SJSA1 (cell line): ENCODE data around the gene TAB3. TPM values are rescaled to one million over a fixed set of nuclear protein-coding genes. Genes with fewer than 3 reads are reported as not detected.

Source experiments
- DNase-seq, 2 experiments: peaks; one replicate each; pipeline ENCODE4 v3.0.0-alpha.2; 2015 to 2020; ENCODE audit warnings: low spot score in 2 of 2, low read depth in 1 of 2
- H3K27ac ChIP-seq: fragments of 250-450 bp; sonication (Bioruptor Pico); 2 replicates; pipeline ENCODE4 v1.5.1; 2020; ENCODE audit warnings: mild to moderate bottlenecking, moderate library complexity
- H3K27me3 ChIP-seq: fragments of 250-450 bp; sonication (Bioruptor Pico); replicated peaks from 2 replicates; pipeline ENCODE4 v1.5.1; 2020; ENCODE audit warnings: mild to moderate bottlenecking, moderate library complexity
- H3K36me3 ChIP-seq: fragments of 250-450 bp; sonication (Bioruptor Pico); 2 replicates; pipeline ENCODE4 v1.5.1; 2020; ENCODE audit warnings: mild to moderate bottlenecking
- H3K4me1 ChIP-seq: fragments of 250-450 bp; sonication (Bioruptor Pico); replicated peaks from 2 replicates; pipeline ENCODE4 v1.6.1; 2021; ENCODE audit warnings: mild to moderate bottlenecking
- H3K4me3 ChIP-seq: fragments of 250-450 bp; sonication (Bioruptor Pico); 2 replicates; pipeline ENCODE4 v1.5.1; 2020; ENCODE audit warnings: mild to moderate bottlenecking
- H3K9me3 ChIP-seq: fragments of 250-450 bp; sonication (Bioruptor Pico); replicated peaks from 2 replicates; pipeline ENCODE4 v1.5.1; 2020; ENCODE audit warnings: mild to moderate bottlenecking
- total RNA-seq: library from RNA; depleted of rRNA; stranded (reverse); fragments of >200 nt; shearing (Covaris generic); gene quantifications from 2 replicates; pipeline ENCODE4 v1.2.3, GENCODE V29; 2014; rRNA removed

The TAB3 gene
- total RNA-seq, 1 experiment from 2014 or later = 11.1 TPM

DNA sequence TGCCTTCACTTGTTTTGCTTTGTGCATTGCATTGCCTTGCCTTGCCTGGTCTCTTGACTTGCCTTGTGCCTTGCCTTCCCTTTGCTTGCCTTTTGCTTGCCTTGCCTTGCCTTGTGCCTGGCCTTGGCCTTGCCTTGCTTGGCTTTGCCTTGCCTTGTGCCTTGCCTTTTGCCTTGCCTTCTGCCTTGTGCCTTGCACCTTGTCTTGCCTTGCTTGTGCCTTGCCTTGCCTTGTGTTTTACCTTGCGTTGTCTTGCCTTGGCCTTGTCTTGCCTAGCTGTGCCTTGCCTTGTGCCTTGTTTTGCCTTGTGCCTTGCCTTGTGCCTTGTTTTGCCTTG is 95.3 kb downstream of the TAB3 start:
- H3K4me3 ChIP-seq = no peak overlapping the region
- H3K27ac ChIP-seq = no peak overlapping the region
- no peaks in the 10 kb centered on the region for H3K27me3 ChIP-seq
- no peaks in the 10 kb centered on the region for H3K4me1 ChIP-seq
- no peaks in the 10 kb centered on the region for H3K36me3 ChIP-seq
- DNase-seq = no peak
- H3K9me3 ChIP-seq = no peaks in the 10 kb centered on the region

DNA sequence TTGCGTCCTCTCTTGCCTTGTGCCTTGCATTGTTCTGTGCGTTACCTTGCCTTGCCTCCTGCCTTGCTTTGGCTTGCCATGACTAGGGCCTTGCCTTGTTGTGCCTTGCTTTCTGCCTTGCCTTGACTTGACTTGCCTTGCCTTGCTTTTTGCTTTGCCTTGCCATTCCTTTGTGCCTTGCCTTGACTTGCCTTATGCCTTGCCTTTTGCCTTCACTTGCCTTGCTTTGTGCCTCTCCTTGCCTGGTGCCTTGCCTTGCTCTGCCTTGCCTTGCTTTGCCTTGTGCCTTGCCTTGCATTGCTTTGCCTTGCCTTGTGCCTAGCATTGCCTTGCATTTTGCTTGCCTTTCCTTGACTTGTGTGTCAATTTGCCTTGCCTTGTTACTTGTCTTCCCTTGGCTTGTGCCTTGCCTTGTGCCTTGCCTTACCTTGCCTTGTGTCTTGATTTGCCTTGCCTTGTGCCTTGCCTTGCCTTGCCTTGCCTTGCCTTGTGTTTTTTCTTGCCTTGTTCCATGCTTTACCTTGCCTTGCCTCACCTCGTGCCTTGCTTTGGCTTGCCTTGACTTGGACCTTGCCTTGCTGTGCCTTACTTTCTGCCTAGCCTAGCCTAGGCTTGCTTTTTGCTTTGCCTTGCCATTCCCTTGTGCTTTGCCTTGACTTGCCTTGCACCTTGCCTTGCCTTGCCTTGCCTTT is 95.8 kb downstream of the TAB3 start:
- no peaks in the 10 kb centered on the region for H3K9me3 ChIP-seq
- H3K27ac ChIP-seq = no peak overlapping the region
- no peaks in the 10 kb centered on the region for H3K27me3 ChIP-seq
- H3K4me1 ChIP-seq = no peaks in the 10 kb centered on the region
- no peak overlapping the region for H3K4me3 ChIP-seq
- DNase-seq = no peak
- H3K36me3 ChIP-seq = no peaks in the 10 kb centered on the region

DNA sequence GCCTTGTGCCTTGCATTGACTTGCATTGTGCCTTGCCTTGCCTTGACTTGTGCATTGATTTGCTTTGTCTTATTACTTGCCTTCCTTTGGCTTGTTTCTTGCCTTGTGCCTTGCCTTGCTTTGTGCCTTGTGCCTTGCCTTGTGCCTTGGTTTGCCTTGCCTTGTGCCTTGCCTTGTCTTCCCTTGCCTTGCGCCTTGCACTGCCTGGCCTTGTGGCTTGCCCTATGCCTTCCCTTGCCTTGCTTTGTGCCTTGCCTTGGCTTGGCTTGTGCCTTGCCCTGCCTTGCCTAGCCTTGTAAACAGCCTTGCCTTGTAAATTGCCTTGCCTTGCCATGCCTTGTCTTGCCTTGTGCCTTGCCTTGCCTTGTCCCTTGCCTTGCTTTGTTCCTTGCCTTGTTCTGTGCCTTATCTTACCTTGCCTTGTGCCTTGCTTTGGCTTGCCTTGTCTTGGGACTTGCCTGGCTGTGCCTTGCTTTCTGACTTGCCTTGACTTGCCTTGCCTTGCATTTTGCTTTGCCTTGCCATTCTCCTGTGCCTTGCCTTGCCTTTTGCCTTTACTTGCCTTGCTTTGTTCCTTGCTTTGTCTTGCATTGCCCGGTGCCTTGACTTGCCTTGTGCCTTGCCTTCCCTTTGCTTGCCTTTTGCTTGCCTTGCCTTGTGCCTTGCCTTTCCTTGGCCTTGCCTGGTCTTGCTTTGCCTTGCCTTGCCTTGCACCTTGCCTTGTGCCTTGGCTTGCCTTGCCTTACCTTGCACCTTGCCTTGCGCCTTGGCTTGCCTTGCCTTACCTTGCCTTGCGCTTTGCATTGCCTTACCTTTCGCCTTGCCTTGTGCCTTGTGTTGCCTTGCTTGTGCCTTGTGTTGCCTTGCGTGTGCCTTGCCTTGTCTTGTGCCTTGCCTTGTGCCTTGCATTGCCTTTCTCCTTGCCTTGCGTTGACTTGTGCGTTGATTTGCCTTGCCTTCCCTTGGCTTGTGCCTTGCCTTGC is 97.5 kb downstream of the TAB3 start:
- H3K4me1 ChIP-seq = no peaks in the 10 kb centered on the region
- no peak for DNase-seq
- no peak overlapping the region for H3K4me3 ChIP-seq
- H3K27ac ChIP-seq = no peak overlapping the region
- H3K36me3 ChIP-seq = no peaks in the 10 kb centered on the region
- no peaks in the 10 kb centered on the region for H3K9me3 ChIP-seq
- H3K27me3 ChIP-seq = no peaks in the 10 kb centered on the region

DNA sequence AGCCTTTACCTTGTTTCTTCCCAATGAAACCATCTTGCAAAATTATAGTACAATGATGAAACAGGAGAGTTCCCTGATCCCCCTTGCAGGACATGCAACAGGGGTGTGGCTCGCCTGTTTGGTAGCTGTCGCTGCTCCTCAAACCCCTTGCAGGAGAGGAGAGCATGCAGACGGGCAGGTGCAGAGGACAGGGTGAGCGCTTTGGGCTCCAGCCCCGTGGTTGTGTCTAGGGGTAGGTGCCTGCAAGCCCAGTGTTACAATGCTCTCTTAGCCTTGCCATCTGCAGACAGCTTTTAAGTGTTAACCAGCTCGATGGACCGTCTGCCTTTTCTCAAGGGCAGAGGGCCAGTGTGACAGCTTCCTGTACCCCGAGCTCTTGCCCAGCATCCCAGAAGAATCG is 102.0 kb downstream of the TAB3 start:
- Histone ChIP-seq H3K27ac (no peak overlapping the region), H3K4me3 (no peak overlapping the region), H3K9me3 (no peaks in the 10 kb centered on the region), H3K36me3 (no peaks in the 10 kb centered on the region), H3K4me1 (no peaks in the 10 kb centered on the region), H3K27me3 (no peaks in the 10 kb centered on the region)
- no peak for DNase-seq

DNA sequence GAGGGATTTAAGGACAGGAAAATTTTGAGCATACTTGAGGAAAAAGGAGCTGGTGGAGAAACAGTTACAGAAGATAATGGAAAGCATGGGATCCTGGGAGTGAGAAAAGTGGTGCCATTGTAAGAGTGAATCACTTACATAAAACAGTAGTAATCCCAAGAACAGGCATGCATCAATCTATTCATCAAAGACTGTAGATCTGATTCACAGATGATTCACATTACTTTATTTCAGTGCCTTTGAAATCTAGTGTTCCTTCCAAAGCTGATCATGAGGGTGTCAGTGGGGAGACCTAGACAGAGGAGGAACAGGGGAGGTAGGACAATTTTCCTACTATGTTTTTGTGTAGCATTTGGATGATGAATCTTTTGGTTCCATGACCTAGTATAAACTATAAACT is 102.7 kb downstream of the TAB3 start:
- H3K36me3 ChIP-seq = no peaks in the 10 kb centered on the region
- no peak overlapping the region for H3K4me3 ChIP-seq
- H3K27me3 ChIP-seq = no peaks in the 10 kb centered on the region
- H3K9me3 ChIP-seq = no peaks in the 10 kb centered on the region
- no peak overlapping the region for H3K27ac ChIP-seq
- H3K4me1 ChIP-seq = no peaks in the 10 kb centered on the region
- no peak for DNase-seq

DNA sequence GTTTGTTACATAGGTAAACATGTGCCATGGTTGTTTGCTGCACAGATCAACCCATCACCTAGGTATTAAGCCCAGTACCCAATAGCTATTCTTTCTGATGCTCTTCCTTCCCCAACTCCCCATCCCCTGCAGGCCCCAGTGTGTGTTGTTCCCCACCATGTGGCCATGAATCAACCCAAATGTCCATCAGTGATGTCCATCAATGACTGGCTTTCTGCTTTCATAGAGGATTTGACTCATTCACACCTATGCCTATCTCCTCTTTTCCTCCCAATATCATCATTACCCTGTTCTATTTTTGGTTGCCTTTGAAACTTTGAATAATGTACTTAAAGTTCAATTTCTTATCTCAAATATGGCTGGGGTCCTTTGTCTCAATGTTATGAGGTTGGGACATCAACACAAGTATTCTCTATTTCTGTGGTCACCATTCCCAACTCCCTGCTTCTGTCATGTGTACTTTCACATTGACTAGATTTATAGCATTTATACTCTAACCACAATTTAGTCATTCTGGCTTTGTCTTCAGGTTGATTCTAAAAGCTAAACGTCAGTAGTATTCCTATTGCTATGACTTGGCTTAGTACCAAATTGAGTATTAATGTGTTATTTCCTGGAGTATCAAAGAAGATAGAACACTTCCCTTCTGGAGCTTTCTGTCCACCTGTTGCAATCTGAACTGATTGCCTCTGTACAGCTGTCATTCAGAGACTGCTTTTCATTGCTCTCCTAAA is 107.2 kb downstream of the TAB3 start:
- Histone ChIP-seq H3K36me3 (no peaks in the 10 kb centered on the region), H3K27me3 (no peaks in the 10 kb centered on the region), H3K27ac (no peak overlapping the region), H3K4me3 (no peak overlapping the region), H3K4me1 (no peaks in the 10 kb centered on the region), H3K9me3 (no peaks in the 10 kb centered on the region)
- no peak for DNase-seq

DNA sequence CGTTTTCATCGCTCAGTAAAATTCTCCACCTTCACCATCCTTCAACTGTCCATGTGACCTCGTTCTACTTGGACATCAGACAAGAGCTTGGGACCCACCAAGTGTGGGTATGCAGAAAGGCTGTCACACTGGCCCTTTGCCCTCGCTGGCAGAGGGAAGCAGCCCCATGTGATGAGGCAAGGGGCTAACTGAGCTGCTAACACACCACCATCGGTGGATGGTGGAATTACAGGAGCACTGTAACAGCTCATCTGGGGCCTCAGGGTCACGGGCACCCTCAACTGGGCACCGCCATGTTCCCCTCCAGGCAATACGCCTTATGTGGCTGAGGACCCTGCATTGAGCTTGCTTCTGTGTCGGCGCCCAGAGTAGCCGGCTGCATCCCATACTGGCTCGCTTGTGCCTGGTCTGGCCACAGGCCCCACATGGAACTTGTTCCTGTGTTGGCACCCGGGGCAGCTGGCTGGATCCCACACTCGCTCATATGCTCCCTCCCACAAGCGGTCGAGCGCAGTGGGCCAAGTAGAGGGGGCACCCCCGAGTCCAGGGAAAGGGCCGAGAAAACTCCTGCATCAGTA is 109.5 kb downstream of the TAB3 start:
- Histone ChIP-seq H3K4me3 (no peak overlapping the region), H3K27me3 (no peaks in the 10 kb centered on the region), H3K4me1 (no peaks in the 10 kb centered on the region), H3K36me3 (no peaks in the 10 kb centered on the region), H3K9me3 (no peaks in the 10 kb centered on the region), H3K27ac (no peak overlapping the region)
- no peak for DNase-seq

DNA sequence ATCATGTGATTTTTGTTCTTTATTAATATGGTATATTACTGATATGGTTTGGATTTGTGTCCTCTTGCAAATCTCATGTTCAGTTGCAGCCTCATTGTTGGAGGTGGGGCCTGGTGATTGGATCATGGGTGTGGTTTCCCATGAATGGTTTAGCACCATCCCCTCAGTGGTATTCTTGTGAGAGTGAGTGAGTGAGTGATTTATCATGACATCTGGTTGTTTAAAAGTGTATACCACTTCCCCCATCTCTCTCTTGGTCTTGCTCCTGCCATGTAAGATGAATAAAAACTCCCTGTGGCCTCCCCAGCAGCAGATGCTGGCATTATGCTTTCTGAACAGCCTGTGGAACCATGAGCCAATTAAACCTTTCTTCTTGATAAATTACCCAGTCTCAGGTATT is 111.5 kb downstream of the TAB3 start:
- DNase-seq = no peak
- Histone ChIP-seq H3K4me3 (no peak overlapping the region), H3K36me3 (no peaks in the 10 kb centered on the region), H3K4me1 (no peaks in the 10 kb centered on the region), H3K9me3 (no peaks in the 10 kb centered on the region), H3K27ac (no peak overlapping the region), H3K27me3 (no peaks in the 10 kb centered on the region)

Other genes with a start within 250 kb of the TAB3 start
- 5.4 and 7.2 TPM in 2 replicates for gene GK, start 235.8 kb downstream of the TAB3 start, total RNA-seq
- gene FTHL17, start 182.8 kb upstream of the TAB3 start, total RNA-seq = not detected in 2 replicates